GM12878 (cell line): Measurements from ENCODE around the gene NAV3. TPM values are rescaled to one million over a fixed set of nuclear protein-coding genes. Genes with fewer than 3 reads are reported as not detected.

ENCODE experiments used
- ATAC-seq: fragments of 200-7000 bp; cut with Tn5 transposase; 3 replicates; pipeline ENCODE4 v1.9.1; 2020; ENCODE audit warnings: mild to moderate bottlenecking, moderate library complexity
- BruUV-seq: library from RNA; stranded (reverse); fragments of 400-500 nt; replicated peaks from 2 replicates; lab custom pipeline; 2021; lab: Mats Ljungman, UMichigan
- CTCF ChIA-PET: fragments of 300-600 bp; sonication (Branson Sonifier 250); formaldehyde crosslinking; extraction: SDS; loops from one replicate; lab custom pipeline; 2021; ENCODE audit warnings: inconsistent platforms; lab: Yijun Ruan, JAX
- POLR2A ChIA-PET: fragments of 350-600 bp; formaldehyde crosslinking; extraction: SDS; loops from one replicate; lab custom pipeline; 2021; ENCODE audit warnings: inconsistent platforms; lab: Charles Lee
- RAD21 ChIA-PET: fragments of 300-600 bp; sonication (Branson Sonifier 250); formaldehyde crosslinking; loops from one replicate; lab custom pipeline; 2023; ENCODE audit warnings: antibody characterized with exemption; ENCODE audit not compliant: unreplicated experiment; lab: Charles Lee
- SMC1A ChIA-PET: fragments of 300-600 bp; sonication (Branson Sonifier 250); formaldehyde crosslinking; loops from one replicate; lab custom pipeline; 2023; ENCODE audit not compliant: unreplicated experiment, uncharacterized antibody; lab: Charles Lee
- DNase-seq: peaks from one replicate; pipeline ENCODE4 v3.0.0-alpha.2; 2011; ENCODE audit warnings: low read depth, low spot score
- FAIRE-seq: peaks from 3 replicates; lab custom pipeline; 2011; peaks lifted over from hg19 to GRCh38; lab: Jason Lieb, UNC
- H2AFZ ChIP-seq: 2 replicates; pipeline ENCODE4 v1.6.0; 2011; ENCODE audit warnings: low read depth, low read length, control low read depth; ENCODE audit not compliant: control insufficient read depth
- H3K27ac ChIP-seq: 2 replicates; pipeline ENCODE4 v1.5.1; 2011; ENCODE audit warnings: control low read depth; ENCODE audit not compliant: control insufficient read depth, insufficient read depth
- H3K27me3 ChIP-seq, 2 experiments: replicated peaks in 1 of 2; 2 replicates each; pipeline versions ENCODE4 v1.6.0 to v1.6.1; 2011; ENCODE audit warnings: low read length in 1 of 2; ENCODE audit not compliant: control insufficient read depth in 2 of 2, insufficient read depth in 2 of 2
- H3K36me3 ChIP-seq, 2 experiments: 2 replicates each; pipeline ENCODE4 v1.5.1; 2011; ENCODE audit warnings: low read length in 1 of 2; ENCODE audit not compliant: control insufficient read depth in 2 of 2, insufficient read depth in 2 of 2
- H3K4me1 ChIP-seq: 2 replicates; pipeline ENCODE4 v1.6.1; 2011; ENCODE audit warnings: mild to moderate bottlenecking, low read length, moderate library complexity, mixed read lengths; ENCODE audit not compliant: control insufficient read depth, insufficient read depth
- H3K4me2 ChIP-seq: 2 replicates; pipeline ENCODE4 v1.6.0; 2011; ENCODE audit warnings: control low read depth; ENCODE audit not compliant: control insufficient read depth, insufficient read depth
- H3K4me3 ChIP-seq: fragments of 200-600 bp; sonication (generic); 2 replicates; pipeline ENCODE4 v1.5.1; 2016
- H3K79me2 ChIP-seq: 2 replicates; pipeline ENCODE4 v1.6.0; 2011; ENCODE audit warnings: low read length; ENCODE audit not compliant: control insufficient read depth, insufficient read depth
- H3K9ac ChIP-seq: 2 replicates; pipeline ENCODE4 v1.8.0; 2011; ENCODE audit warnings: low read length, control low read depth, mixed read lengths; ENCODE audit not compliant: control insufficient read depth, insufficient read depth
- H3K9me3 ChIP-seq: replicated peaks from 3 replicates; pipeline ENCODE4 v1.5.1; 2011; ENCODE audit warnings: mild to moderate bottlenecking, low read length; ENCODE audit not compliant: control insufficient read depth, insufficient read depth
- H4K20me1 ChIP-seq: 2 replicates; pipeline ENCODE4 v1.6.0; 2011; ENCODE audit not compliant: control insufficient read depth, insufficient read depth
- BHLHE40 ChIP-seq, 2 experiments: fragments of 450-650 bp in 1 of 2; IDR thresholded peaks; 2 replicates each; pipeline ENCODE4 v1.6.1; 2011 to 2017; ENCODE audit warnings: low read depth in 2 of 2, borderline replicate concordance in 1 of 2, improper control_type of control experiment in 1 of 2, low read length in 1 of 2, mild to moderate bottlenecking in 1 of 2
- E2F8 ChIP-seq: fragments of 450-650 bp; IDR thresholded peaks from 2 replicates; pipeline ENCODE4 v1.6.1; 2018; ENCODE audit warnings: mild to moderate bottlenecking, low read depth, moderate library complexity; ENCODE audit not compliant: partially characterized antibody
- HSF1 ChIP-seq: fragments of 150-350 bp; IDR thresholded peaks from 2 replicates; pipeline ENCODE4 v1.6.1; 2014; ENCODE audit warnings: mild to moderate bottlenecking, low read depth, low read length
- JUNB ChIP-seq: IDR thresholded peaks from 2 replicates; pipeline ENCODE4 v1.6.1; 2016; ENCODE audit warnings: antibody characterized with exemption, mild to moderate bottlenecking
- NRF1 ChIP-seq: conservative IDR thresholded peaks from 2 replicates; pipeline ENCODE4 v1.6.1; 2011; ENCODE audit warnings: mild to moderate bottlenecking, low read depth, low read length, improper control_type of control experiment
- POLR2AphosphoS2 ChIP-seq: IDR thresholded peaks from 2 replicates; pipeline ENCODE4 v1.6.1; 2011; ENCODE audit warnings: low read depth, mild to moderate bottlenecking, low read length, improper control_type of control experiment, moderate library complexity
- SIN3A ChIP-seq: IDR thresholded peaks from 2 replicates; pipeline ENCODE4 v1.6.1; 2012; ENCODE audit warnings: low read depth, low read length, improper control_type of control experiment
- STAT3 ChIP-seq: IDR thresholded peaks from 2 replicates; pipeline ENCODE4 v1.6.1; 2011; ENCODE audit warnings: low read depth, low read length, improper control_type of control experiment
- SUZ12 ChIP-seq: fragments of 200-600 bp; sonication (generic); IDR thresholded peaks from one replicate; pipeline ENCODE4 v1.6.1; 2018; ENCODE audit warnings: antibody characterized with exemption, mild to moderate bottlenecking; ENCODE audit not compliant: unreplicated experiment
- ZNF207 ChIP-seq: fragments of 450-650 bp; IDR thresholded peaks from 2 replicates; pipeline ENCODE4 v1.6.1; 2014; ENCODE audit warnings: antibody characterized with exemption, mild to moderate bottlenecking, borderline replicate concordance
- ZNF384 ChIP-seq: IDR thresholded peaks from 2 replicates; pipeline ENCODE4 v1.6.1; 2012; ENCODE audit warnings: low read depth, mild to moderate bottlenecking, low read length, improper control_type of control experiment, borderline replicate concordance
- ZNF622 ChIP-seq: fragments of 450-650 bp; IDR thresholded peaks from 2 replicates; pipeline ENCODE4 v1.6.1; 2017; ENCODE audit warnings: mild to moderate bottlenecking, inconsistent platforms
- ZSCAN29 ChIP-seq: fragments of 450-650 bp; IDR thresholded peaks from 2 replicates; pipeline ENCODE4 v1.6.1; 2017; ENCODE audit warnings: mild to moderate bottlenecking, moderate library complexity
- ZZZ3 ChIP-seq: IDR thresholded peaks from 2 replicates; pipeline ENCODE4 v1.6.1; 2011; ENCODE audit warnings: low read depth; ENCODE audit not compliant: control insufficient read depth, insufficient read length
- in situ Hi-C: fragments of 300-500 bp; cut with MboI; formaldehyde crosslinking; loops from 9 replicates; pipeline ENCODE4 v1.14.3; 2018; ENCODE audit warnings: mixed read lengths
- intact Hi-C: fragments of 100-400 bp; cut with micrococcal nuclease; formaldehyde crosslinking; loops from one replicate; pipeline ENCODE4 v1.14.2; 2022; ENCODE audit not compliant: unreplicated experiment
- polyA plus RNA-seq, 11 experiments: library from polyadenylated mRNA; depleted of rRNA in 4 of 11; unstranded in 6 of 11; stranded (reverse) in 5 of 11; fragments of >200 nt; fragmentation: Nextera tagmentation in 4 of 11; fragmentation: Illumina TruSeq in 1 of 11; extraction: Ambion mirVana in 4 of 11; extraction: Trizol in 1 of 11; gene quantifications; 1 replicate in 1 of 11; 2 replicates in 10 of 11; pipeline versions ENCODE4 v1.2.1 to v1.2.3, GENCODE V29; 2011 to 2016; ENCODE audit warnings: inconsistent platforms in 2 of 11, missing spikeins in 2 of 11, low read depth in 1 of 11
- total RNA-seq, 4 experiments: library from RNA; depleted of rRNA in 3 of 4; stranded (reverse); fragments of >200 nt in 3 of 4; fragmentation: Illumina TruSeq in 1 of 4; extraction: Trizol in 1 of 4; gene quantifications; 2 replicates each; pipeline versions ENCODE4 v1.2.1 to v1.2.3, GENCODE V29; 2013 to 2021
- TF ChIP-seq, protein P1 (sequence below): IDR thresholded peaks from 2 replicates; pipeline ENCODE4 v1.6.1; 2012; ENCODE audit warnings: improper control_type of control experiment, low read depth, low read length; ENCODE audit not compliant: insufficient replicate concordance

The NAV3 gene
- total and polyA plus RNA-seq, 10 of the 15 experiments (the other 5 are each of a cell fraction or from before 2014, with no cell fraction given): 0.05 to 0.51 (median 0.22) TPM; not detected in 1

GRCh38 chr12:78143717-78144116 lies 313.0 kb downstream of the NAV3 start:
- ChIA-PET RAD21 (no interaction called here), SMC1A (interaction anchor here (0.7 kb wide), 1 partner anchor 17 kb away, joined by 3 read pairs; no protein-coding TSS in a partner anchor), CTCF (interaction anchor here (0.7 to 1.1 kb wide), 2 partner anchors 9 to 41 kb away, joined by 3 read pairs; no protein-coding TSS in a partner anchor), POLR2A (no interaction called here)
- in situ Hi-C loops (no loop called here), intact Hi-C loops (loop anchor here (10.0 kb wide), 1 partner anchor 441 kb away; no protein-coding TSS in a partner anchor)
- no peaks in the 10 kb centered on the region for H3K27me3 ChIP-seq
- H3K79me2 ChIP-seq: no peaks in the 10 kb centered on the region
- H3K4me1 ChIP-seq: no peaks in the 10 kb centered on the region
- no peaks in the 10 kb centered on the region for H4K20me1 ChIP-seq
- no peak overlapping the region for H3K9ac ChIP-seq
- H2AFZ ChIP-seq: no peak overlapping the region
- H3K4me3 ChIP-seq: no peak overlapping the region
- ATAC-seq (no peak), FAIRE-seq (peak; percentile 7), DNase-seq (no peak)
- no peak overlapping the region for H3K4me2 ChIP-seq
- no TSS peak for BruUV-seq
- no peak overlapping the region for H3K27ac ChIP-seq
- no peaks in the 10 kb centered on the region for H3K9me3 ChIP-seq
- no peaks in the 10 kb centered on the region for H3K36me3 ChIP-seq
- no peak for TF ChIP-seq JUNB
- TF ChIP-seq, protein P1, sequence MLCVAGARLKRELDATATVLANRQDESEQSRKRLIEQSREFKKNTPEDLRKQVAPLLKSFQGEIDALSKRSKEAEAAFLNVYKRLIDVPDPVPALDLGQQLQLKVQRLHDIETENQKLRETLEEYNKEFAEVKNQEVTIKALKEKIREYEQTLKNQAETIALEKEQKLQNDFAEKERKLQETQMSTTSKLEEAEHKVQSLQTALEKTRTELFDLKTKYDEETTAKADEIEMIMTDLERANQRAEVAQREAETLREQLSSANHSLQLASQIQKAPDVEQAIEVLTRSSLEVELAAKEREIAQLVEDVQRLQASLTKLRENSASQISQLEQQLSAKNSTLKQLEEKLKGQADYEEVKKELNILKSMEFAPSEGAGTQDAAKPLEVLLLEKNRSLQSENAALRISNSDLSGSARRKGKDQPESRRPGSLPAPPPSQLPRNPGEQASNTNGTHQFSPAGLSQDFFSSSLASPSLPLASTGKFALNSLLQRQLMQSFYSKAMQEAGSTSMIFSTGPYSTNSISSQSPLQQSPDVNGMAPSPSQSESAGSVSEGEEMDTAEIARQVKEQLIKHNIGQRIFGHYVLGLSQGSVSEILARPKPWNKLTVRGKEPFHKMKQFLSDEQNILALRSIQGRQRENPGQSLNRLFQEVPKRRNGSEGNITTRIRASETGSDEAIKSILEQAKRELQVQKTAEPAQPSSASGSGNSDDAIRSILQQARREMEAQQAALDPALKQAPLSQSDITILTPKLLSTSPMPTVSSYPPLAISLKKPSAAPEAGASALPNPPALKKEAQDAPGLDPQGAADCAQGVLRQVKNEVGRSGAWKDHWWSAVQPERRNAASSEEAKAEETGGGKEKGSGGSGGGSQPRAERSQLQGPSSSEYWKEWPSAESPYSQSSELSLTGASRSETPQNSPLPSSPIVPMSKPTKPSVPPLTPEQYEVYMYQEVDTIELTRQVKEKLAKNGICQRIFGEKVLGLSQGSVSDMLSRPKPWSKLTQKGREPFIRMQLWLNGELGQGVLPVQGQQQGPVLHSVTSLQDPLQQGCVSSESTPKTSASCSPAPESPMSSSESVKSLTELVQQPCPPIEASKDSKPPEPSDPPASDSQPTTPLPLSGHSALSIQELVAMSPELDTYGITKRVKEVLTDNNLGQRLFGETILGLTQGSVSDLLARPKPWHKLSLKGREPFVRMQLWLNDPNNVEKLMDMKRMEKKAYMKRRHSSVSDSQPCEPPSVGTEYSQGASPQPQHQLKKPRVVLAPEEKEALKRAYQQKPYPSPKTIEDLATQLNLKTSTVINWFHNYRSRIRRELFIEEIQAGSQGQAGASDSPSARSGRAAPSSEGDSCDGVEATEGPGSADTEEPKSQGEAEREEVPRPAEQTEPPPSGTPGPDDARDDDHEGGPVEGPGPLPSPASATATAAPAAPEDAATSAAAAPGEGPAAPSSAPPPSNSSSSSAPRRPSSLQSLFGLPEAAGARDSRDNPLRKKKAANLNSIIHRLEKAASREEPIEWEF: no peak
- no peak for TF ChIP-seq ZSCAN29
- TF ChIP-seq HSF1: no peak
- TF ChIP-seq BHLHE40 (IDR thresholded peaks at IDR 0.05; ENCODE audit: borderline replicate concordance in 1 of 2, low read depth in 2 of 2, low read length in 1 of 2): no peak
- no peak for TF ChIP-seq E2F8
- TF ChIP-seq ZZZ3: no peak
- no peak for TF ChIP-seq ZNF384
- no peak for TF ChIP-seq STAT3
- no peak for TF ChIP-seq SUZ12
- TF ChIP-seq ZNF207: no peak
- TF ChIP-seq POLR2AphosphoS2: no peak
- TF ChIP-seq SIN3A: no peak
- TF ChIP-seq ZNF622: no peak
- TF ChIP-seq NRF1: no peak
